KMS-11 (cell line): ENCODE data around the gene GSC.

Experiments used
- H2AFZ ChIP-seq: fragments of 200-600 bp; sonication (generic); 2 replicates; pipeline ENCODE4 v1.6.1; 2016; ENCODE audit warnings: antibody characterized with exemption, mixed run types, low read depth
- H3K27ac ChIP-seq: fragments of 200-600 bp; sonication (generic); 2 replicates; pipeline ENCODE4 v1.6.1; 2016; ENCODE audit warnings: mild to moderate bottlenecking, mixed run types
- H3K27me3 ChIP-seq: fragments of 200-600 bp; sonication (generic); 2 replicates; pipeline ENCODE4 v1.6.1; 2017; ENCODE audit warnings: mild to moderate bottlenecking, low read depth, mixed run types, moderate library complexity; ENCODE audit not compliant: insufficient read depth
- H3K36me3 ChIP-seq: fragments of 200-600 bp; sonication (generic); 2 replicates; pipeline ENCODE4 v1.6.1; 2017; ENCODE audit warnings: mild to moderate bottlenecking, mixed run types; ENCODE audit not compliant: insufficient read depth
- H3K4me1 ChIP-seq: fragments of 200-600 bp; sonication (generic); 2 replicates; pipeline ENCODE4 v1.6.1; 2016; ENCODE audit warnings: mild to moderate bottlenecking, low read depth, mixed run types; ENCODE audit not compliant: poor library complexity, severe bottlenecking
- H3K4me2 ChIP-seq: fragments of 200-600 bp; sonication (generic); 2 replicates; pipeline ENCODE4 v1.7.0; 2016; ENCODE audit warnings: mild to moderate bottlenecking, mixed run types
- H3K4me3 ChIP-seq: fragments of 200-600 bp; sonication (generic); IDR thresholded peaks from 2 replicates; pipeline ENCODE4 v1.6.1; 2017; ENCODE audit warnings: low read depth, low read length, mixed read lengths; ENCODE audit not compliant: insufficient read depth
- H3K79me2 ChIP-seq: fragments of 200-600 bp; sonication (generic); 2 replicates; pipeline ENCODE4 v1.6.1; 2016; ENCODE audit warnings: low read depth, mixed run types; ENCODE audit not compliant: insufficient read depth
- H3K9ac ChIP-seq: fragments of 200-600 bp; sonication (generic); 2 replicates; pipeline ENCODE4 v1.6.1; 2016; ENCODE audit warnings: mild to moderate bottlenecking, mixed run types
- H4K20me1 ChIP-seq: fragments of 200-600 bp; sonication (generic); 2 replicates; pipeline ENCODE4 v1.6.1; 2016; ENCODE audit warnings: mild to moderate bottlenecking, mixed run types; ENCODE audit not compliant: insufficient read depth
- CTCF ChIP-seq: fragments of 200-600 bp; sonication (generic); conservative IDR thresholded peaks from 2 replicates; pipeline ENCODE4 v1.6.1; 2017; ENCODE audit warnings: low read depth, mild to moderate bottlenecking, antibody characterized with exemption, low read length, moderate library complexity, mixed read lengths

Gene GSC

GRCh38 chr14:94779713-94780112 lies 9.8 kb upstream of the GSC start:
- Histone ChIP-seq H3K27me3 (no peaks in the 10 kb centered on the region), H3K79me2 (no peaks in the 10 kb centered on the region), H3K9ac (no peak overlapping the region)

GRCh38 chr14:94775871-94776210 lies 5.9 kb upstream of the GSC start:
- no peak overlapping the region for H3K9ac ChIP-seq
- H3K36me3 ChIP-seq: no peaks in the 10 kb centered on the region
- H3K4me1 ChIP-seq: no peaks in the 10 kb centered on the region
- TF ChIP-seq CTCF: no peak
- no peaks in the 10 kb centered on the region for H3K27me3 ChIP-seq
- H3K4me2 ChIP-seq: no peak overlapping the region
- H3K4me3 ChIP-seq: no peak overlapping the region
- no peak overlapping the region for H3K27ac ChIP-seq
- H3K79me2 ChIP-seq: no peaks in the 10 kb centered on the region
- no peak overlapping the region for H2AFZ ChIP-seq
- H4K20me1 ChIP-seq: no peaks in the 10 kb centered on the region

More at GRCh38 chr14:94779713-94780112, 9.8 kb upstream of the GSC start:
- Histone ChIP-seq H3K4me2 (no peak overlapping the region), H2AFZ (no peak overlapping the region), H3K36me3 (no peaks in the 10 kb centered on the region), H3K4me1 (no peaks in the 10 kb centered on the region), H4K20me1 (no peaks in the 10 kb centered on the region), H3K27ac (no peak overlapping the region), H3K4me3 (no peak overlapping the region)
- no peak for TF ChIP-seq CTCF

GRCh38 chr14:94775091-94775870 lies 5.4 kb upstream of the GSC start:
- no peak overlapping the region for H3K4me2 ChIP-seq
- no peaks in the 10 kb centered on the region for H4K20me1 ChIP-seq
- no peak overlapping the region for H3K9ac ChIP-seq
- H3K79me2 ChIP-seq: no peaks in the 10 kb centered on the region
- TF ChIP-seq CTCF: no peak
- H3K4me1 ChIP-seq: no peaks in the 10 kb centered on the region
- no peak overlapping the region for H3K4me3 ChIP-seq
- no peaks in the 10 kb centered on the region for H3K36me3 ChIP-seq
- no peak overlapping the region for H3K27ac ChIP-seq
- no peak overlapping the region for H2AFZ ChIP-seq
- H3K27me3 ChIP-seq: no peaks in the 10 kb centered on the region

- no peaks in the 10 kb centered on the region for H3K36me3 ChIP-seq
- TF ChIP-seq CTCF: no peak
- no peaks in the 10 kb centered on the region for H3K4me1 ChIP-seq
- H3K79me2 ChIP-seq: no peaks in the 10 kb centered on the region
- H3K27me3 ChIP-seq: no peaks in the 10 kb centered on the region
- H3K9ac ChIP-seq: no peak overlapping the region
- H2AFZ ChIP-seq: no peak overlapping the region
- no peak overlapping the region for H3K27ac ChIP-seq
- H3K4me2 ChIP-seq: no peak overlapping the region
- no peaks in the 10 kb centered on the region for H4K20me1 ChIP-seq
- no peak overlapping the region for H3K4me3 ChIP-seq
These were observed 4.6 kb upstream of the GSC start for GRCh38 chr14:94774344-94775090.
